DMS114 treated with DMSO at 0.1 percent for 48 hours (cell line): ENCODE measurements around the gene DAPK2.
A peak's percentile ranks its signal among the peaks of the same experiment; 100 is the strongest.

ENCODE experiments used
- DNase-seq: peaks from one replicate; lab custom pipeline; 2025; ENCODE audit not compliant: unreplicated experiment; lab: John Stamatoyannopoulos, UW

DAPK2 gene

GRCh38 chr15:63945007-63945788 lies 101.1 kb downstream of the DAPK2 start:
- DNase-seq, result peak; percentile 27

- no peak for DNase-seq
Measured at GRCh38 chr15:63944681-63944955, 101.7 kb downstream of the DAPK2 start.

- no peak for DNase-seq
Measured at GRCh38 chr15:63943829-63944680, 102.2 kb downstream of the DAPK2 start.

GRCh38 chr15:63942486-63943365 lies 103.6 kb downstream of the DAPK2 start:
- no peak for DNase-seq

- no peak for DNase-seq
Measured at GRCh38 chr15:63941698-63942465, 104.4 kb downstream of the DAPK2 start.

GRCh38 chr15:63940966-63941620 lies 105.2 kb downstream of the DAPK2 start:
- DNase-seq, result no peak

GRCh38 chr15:63939531-63940130 lies 106.7 kb downstream of the DAPK2 start:
- DNase-seq, result no peak

GRCh38 chr15:63938486-63939061 lies 107.7 kb downstream of the DAPK2 start:
- no peak for DNase-seq

GRCh38 chr15:63933522-63933921 lies 112.8 kb downstream of the DAPK2 start:
- DNase-seq, result no peak

GRCh38 chr15:63931556-63931955 lies 114.7 kb downstream of the DAPK2 start:
- DNase-seq, result no peak

GRCh38 chr15:63930034-63930433 lies 116.3 kb downstream of the DAPK2 start:
- no peak for DNase-seq

GRCh38 chr15:63928185-63928842 lies 118.0 kb downstream of the DAPK2 start:
- no peak for DNase-seq

GRCh38 chr15:63923993-63924950 lies 122.0 kb downstream of the DAPK2 start:
- DNase-seq, result no peak

- no peak for DNase-seq
Measured at GRCh38 chr15:63922916-63923315, 123.4 kb downstream of the DAPK2 start.

GRCh38 chr15:63922261-63922904 lies 123.9 kb downstream of the DAPK2 start:
- no peak for DNase-seq

- no peak for DNase-seq
Measured at GRCh38 chr15:63920504-63921175, 125.6 kb downstream of the DAPK2 start.

GRCh38 chr15:63918901-63919348 lies 127.4 kb downstream of the DAPK2 start:
- DNase-seq, result no peak
